ENCODE results near the gene ADAMTS18.

ADAMTS18 gene

GRCh38 chr16:77328274-77328673 lies 106.6 kb downstream of the ADAMTS18 start:
- no peak overlapping the region for H3K4me3 ChIP-seq (replicated peaks in 1 of 2; ENCODE audit: low read depth in 2 of 2, low read length in 2 of 2)
- TF ChIP-seq CTCF (IDR thresholded peaks at IDR 0.05; ENCODE audit: low read depth, low read length): no peak
- DNase-seq (ENCODE audit: low read depth in 2 of 2): no peak

GRCh38 chr16:77327717-77328116 lies 107.1 kb downstream of the ADAMTS18 start:
- DNase-seq (ENCODE audit: low read depth in 2 of 2): no peak
- H3K4me3 ChIP-seq (replicated peaks in 1 of 2; ENCODE audit: low read depth in 2 of 2, low read length in 2 of 2): no peak overlapping the region
- TF ChIP-seq CTCF (IDR thresholded peaks at IDR 0.05; ENCODE audit: low read depth, low read length): no peak

DNA sequence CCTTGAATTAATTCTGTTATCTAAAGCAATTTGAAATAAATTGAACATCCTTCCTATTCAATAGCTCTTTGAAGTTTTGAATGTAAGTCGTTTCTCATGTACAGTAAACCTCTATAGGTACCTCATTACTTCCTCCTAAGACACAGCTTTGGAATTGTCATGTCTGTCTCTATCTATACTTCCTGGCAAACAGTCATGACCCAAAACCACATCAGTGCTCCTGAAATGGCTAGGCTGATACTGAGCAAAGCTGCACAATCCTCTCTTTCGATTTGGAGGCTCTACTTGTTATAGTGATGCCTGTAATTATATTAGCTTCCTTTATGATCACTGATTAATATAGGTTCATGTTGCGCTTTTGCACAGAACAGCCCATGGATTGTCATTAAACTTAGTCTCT lies 110.1 kb downstream of the ADAMTS18 start:
- no peak for TF ChIP-seq CTCF (IDR thresholded peaks at IDR 0.05; ENCODE audit: low read depth, low read length)
- DNase-seq (ENCODE audit: low read depth in 2 of 2): no peak
- H3K4me3 ChIP-seq (replicated peaks in 1 of 2; ENCODE audit: low read depth in 2 of 2, low read length in 2 of 2): no peak overlapping the region

DNA sequence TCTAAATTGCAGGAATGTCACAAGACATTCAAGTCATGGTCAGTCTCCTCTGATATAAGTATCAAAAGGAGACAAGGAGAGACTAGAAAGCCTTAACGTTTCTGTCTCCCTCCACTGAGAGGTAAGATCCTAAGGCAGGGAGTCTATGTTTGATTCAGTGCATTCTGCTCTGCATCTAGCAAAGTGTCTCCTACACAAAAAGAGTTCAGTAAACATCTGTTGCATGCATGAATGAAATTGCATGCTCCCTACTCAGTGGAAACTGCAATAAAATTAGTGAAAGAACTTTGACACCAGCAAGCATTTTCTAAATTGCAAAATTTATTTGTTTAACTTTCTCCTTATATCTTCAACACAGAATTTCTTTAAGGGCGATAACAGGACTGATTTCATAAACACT lies 111.1 kb downstream of the ADAMTS18 start:
- no peak for DNase-seq (ENCODE audit: low read depth in 2 of 2)
- no peak for TF ChIP-seq CTCF (IDR thresholded peaks at IDR 0.05; ENCODE audit: low read depth, low read length)
- no peak overlapping the region for H3K4me3 ChIP-seq (replicated peaks in 1 of 2; ENCODE audit: low read depth in 2 of 2, low read length in 2 of 2)

- no peak overlapping the region for H3K4me3 ChIP-seq (replicated peaks in 1 of 2; ENCODE audit: low read depth in 2 of 2, low read length in 2 of 2)
- no peak for DNase-seq (ENCODE audit: low read depth in 2 of 2)
- no peak for TF ChIP-seq CTCF (IDR thresholded peaks at IDR 0.05; ENCODE audit: low read depth, low read length)
These were observed 112.1 kb downstream of the ADAMTS18 start for GRCh38 chr16:77322757-77323156.

DNA sequence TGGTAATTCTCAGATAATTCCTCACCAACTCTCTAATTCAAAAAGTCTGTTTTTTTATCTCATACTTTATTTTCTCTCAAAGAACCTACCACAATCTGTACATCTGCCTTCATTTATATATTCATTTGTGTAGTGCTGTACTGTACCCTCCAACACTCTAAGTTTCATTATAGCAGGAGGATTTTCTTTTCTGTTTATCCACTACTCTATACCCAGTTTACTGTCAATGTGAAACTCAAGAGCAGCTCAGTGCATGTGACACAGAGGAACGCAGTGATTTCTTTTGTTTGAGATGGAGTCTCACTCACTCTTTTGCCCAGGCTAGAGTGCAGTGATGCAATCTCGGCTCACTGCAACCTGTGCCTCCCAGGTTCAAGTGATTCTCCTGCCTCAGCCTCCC lies 117.8 kb downstream of the ADAMTS18 start:
- no peak overlapping the region for H3K4me3 ChIP-seq (replicated peaks in 1 of 2; ENCODE audit: low read depth in 2 of 2, low read length in 2 of 2)
- no peak for DNase-seq (ENCODE audit: low read depth in 2 of 2)
- TF ChIP-seq CTCF (IDR thresholded peaks at IDR 0.05; ENCODE audit: low read depth, low read length): no peak

DNA sequence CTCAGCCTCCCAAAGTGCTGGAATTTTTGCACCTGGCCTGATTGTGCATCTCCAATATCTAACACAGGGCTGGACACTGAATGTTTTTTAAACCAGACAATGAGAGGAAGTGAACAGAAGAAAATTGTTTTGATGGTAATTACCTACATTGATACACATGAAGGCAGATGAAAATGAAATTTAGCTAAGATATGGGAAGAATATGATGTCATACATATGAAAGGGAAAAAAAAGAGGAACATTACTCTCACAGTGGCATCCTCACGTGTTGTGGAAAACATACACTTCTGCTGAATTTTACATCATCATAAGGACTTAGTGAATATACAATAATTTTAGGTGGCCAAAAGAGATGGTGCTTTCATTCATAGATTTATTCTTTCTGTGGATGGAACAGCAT lies 124.0 kb downstream of the ADAMTS18 start:
- H3K4me3 ChIP-seq (replicated peaks in 1 of 2; ENCODE audit: low read depth in 2 of 2, low read length in 2 of 2): no peak overlapping the region
- no peak for DNase-seq (ENCODE audit: low read depth in 2 of 2)
- TF ChIP-seq CTCF (IDR thresholded peaks at IDR 0.05; ENCODE audit: low read depth, low read length): no peak

Measured in cardiac fibroblast (primary cell).